Esophagus muscularis mucosa (tissue), 4 donors: ENCODE measurements around the gene TK2. TPM values are rescaled to one million over a fixed set of nuclear protein-coding genes. Genes with fewer than 3 reads are reported as not detected.

Source experiments
- DNase-seq: peaks from one replicate; pipeline ENCODE4 v3.0.0-alpha.2; 2017; ENCODE audit errors: extremely low spot score
- H3K27ac ChIP-seq, 4 donors: fragments of 200-600 bp; sonication (generic); replicated peaks in 1 of 4; 1 replicate in 3 of 4; 2 replicates in 1 of 4; pipeline ENCODE4 v1.5.1; 2016 to 2019; ENCODE audit warnings: mild to moderate bottlenecking in 1 of 4
- H3K27me3 ChIP-seq, 4 donors: fragments of 200-600 bp; sonication (generic); one replicate each; pipeline versions ENCODE4 v1.5.1 to v1.6.0; 2016 to 2019
- H3K36me3 ChIP-seq, 4 donors: fragments of 200-600 bp; sonication (generic); one replicate each; pipeline ENCODE4 v1.5.1; 2016 to 2019
- H3K4me1 ChIP-seq, 4 donors: fragments of 200-600 bp; sonication (generic); one replicate each; pipeline ENCODE4 v1.5.1; 2016 to 2019
- H3K4me3 ChIP-seq, 4 donors: fragments of 200-600 bp; sonication (generic); 1 replicate in 2 of 4; 2 replicates in 2 of 4; pipeline ENCODE4 v1.5.1; 2016 to 2019; ENCODE audit warnings: mild to moderate bottlenecking in 4 of 4, moderate library complexity in 1 of 4
- H3K9me3 ChIP-seq, 4 donors: fragments of 200-600 bp; sonication (generic); 1 replicate in 3 of 4; 2 replicates in 1 of 4; pipeline ENCODE4 v1.5.1; 2016 to 2019
- CTCF ChIP-seq, 3 experiments: fragments of 200-600 bp in 2 of 3; fragments of 450-650 bp in 1 of 3; sonication (generic) in 2 of 3; IDR thresholded peaks; one replicate each; pipeline ENCODE4 v1.5.1; 2017 to 2019; ENCODE audit warnings: antibody characterized with exemption in 3 of 3, mild to moderate bottlenecking in 2 of 3, moderate library complexity in 1 of 3
- EP300 ChIP-seq: sonication (generic); formaldehyde crosslinking; IDR thresholded peaks from one replicate; pipeline ENCODE4 v1.6.1; 2017; ENCODE audit warnings: antibody characterized with exemption
- POLR2A ChIP-seq: fragments of 450-650 bp; IDR thresholded peaks from one replicate; pipeline ENCODE4 v1.6.1; 2017; ENCODE audit warnings: antibody characterized with exemption, moderate library complexity, mild to moderate bottlenecking, low read depth
- POLR2AphosphoS5 ChIP-seq, 2 donors: sonication (generic); formaldehyde crosslinking; IDR thresholded peaks; one replicate each; pipeline ENCODE4 v1.6.1; 2017; ENCODE audit warnings: antibody characterized with exemption in 2 of 2
- WGBS: methylation state at CpG from one replicate; pipeline ENCODE4 v1.1.5; 2018; 5-methylcytosine and 5-hydroxymethylcytosine counted together
- intact Hi-C: fragments of 100-400 bp; cut with DNase I; formaldehyde crosslinking; loops from one replicate; pipeline ENCODE4 v1.15.1; 2023
- total RNA-seq, 4 donors: library from RNA; depleted of rRNA; stranded (reverse); fragments of >200 nt; gene quantifications; one replicate each; pipeline versions ENCODE4 v1.1.0 to v1.2.1, GENCODE V29; 2016

Gene TK2
- total RNA-seq, 4 donors from 2014 or later: 26.3 to 35.2 (median 30.0) TPM

DNA sequence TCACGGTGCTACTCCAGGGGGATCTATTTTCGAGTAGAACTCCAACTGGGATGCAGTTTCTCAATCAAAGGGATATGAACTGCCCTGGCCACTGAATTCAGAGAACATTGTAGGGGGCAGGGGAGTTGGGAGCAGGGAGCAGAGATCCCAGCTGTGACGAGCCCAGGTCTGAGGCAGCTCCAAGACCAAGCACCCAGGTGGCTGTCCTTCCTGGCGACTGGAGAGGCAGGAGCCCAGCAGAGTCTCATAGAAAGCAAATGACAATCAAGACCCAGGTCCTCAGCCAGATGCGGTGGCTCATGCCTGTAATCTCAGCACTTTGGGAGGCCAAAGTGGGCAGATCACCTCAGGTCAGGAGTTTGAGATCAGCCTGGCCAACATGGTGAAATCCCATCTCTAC is 60.1 kb downstream of the TK2 start:
- Histone ChIP-seq H3K4me1 (peaks cover 12 to 22% (median 19%) of the 10 kb centered on the region in 4 donors), H3K4me3 (no peak overlapping the region), H3K27ac (no peak overlapping the region), H3K27me3 (no peaks in the 10 kb centered on the region), H3K36me3 (peaks cover 0 to 18% (median 0%) of the 10 kb centered on the region in 4 donors), H3K9me3 (no peaks in the 10 kb centered on the region)
- 75% methylated on average over 5 of the region's 5 CpGs for WGBS
- TF ChIP-seq EP300: no peak
- TF ChIP-seq POLR2AphosphoS5 (IDR thresholded peaks at IDR 0.05): no peak
- intact Hi-C loops: loop anchor here (5.0 kb wide), 1 partner anchor 117 kb away; no protein-coding TSS in a partner anchor
- DNase-seq: no peak

GRCh38 chr16:66489385-66489784 is 60.5 kb downstream of the TK2 start:
- intact Hi-C loops: loop anchor here (5.0 kb wide), 1 partner anchor 118 kb away; no protein-coding TSS in a partner anchor
- peaks cover 0 to 18% (median 0%) of the 10 kb centered on the region in 4 donors for H3K36me3 ChIP-seq
- H3K9me3 ChIP-seq: no peaks in the 10 kb centered on the region
- WGBS: 76% methylated on average over 2 of the region's 2 CpGs
- H3K27ac ChIP-seq: no peak overlapping the region
- H3K4me3 ChIP-seq: no peak overlapping the region
- peaks cover 12 to 22% (median 19%) of the 10 kb centered on the region in 4 donors for H3K4me1 ChIP-seq
- DNase-seq: no peak
- H3K27me3 ChIP-seq: no peaks in the 10 kb centered on the region
- TF ChIP-seq EP300 (no peak), CTCF (IDR thresholded peaks at IDR 0.05) (no peak), POLR2AphosphoS5 (IDR thresholded peaks at IDR 0.05) (no peak), POLR2A (no peak)

DNA sequence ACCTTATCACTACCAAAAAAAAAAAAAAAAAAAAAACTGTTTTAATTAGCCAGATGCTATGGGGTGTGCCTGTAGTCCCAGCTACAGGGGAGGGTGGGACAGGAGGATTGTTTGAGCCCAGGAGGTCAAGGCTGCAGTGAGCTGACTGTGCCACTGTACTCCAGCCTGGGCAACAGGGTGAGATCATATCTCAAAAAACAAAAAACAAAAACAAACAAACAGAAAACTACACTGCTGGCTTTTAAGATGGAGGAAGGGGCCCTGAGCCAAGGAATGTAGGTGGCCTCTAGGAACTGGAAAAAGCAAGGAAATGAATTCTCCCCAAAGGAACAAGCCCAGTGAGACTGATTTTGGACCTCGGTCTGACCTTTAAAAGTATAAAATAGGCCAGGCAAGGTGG is 61.4 kb downstream of the TK2 start:
- Histone ChIP-seq H3K27ac (no peak overlapping the region), H3K36me3 (peaks cover 0 to 13% (median 0%) of the 10 kb centered on the region in 4 donors), H3K27me3 (no peaks in the 10 kb centered on the region), H3K4me3 (no peak overlapping the region), H3K9me3 (no peaks in the 10 kb centered on the region), H3K4me1 (peaks cover 12 to 22% (median 20%) of the 10 kb centered on the region in 4 donors)
- DNase-seq: no peak
- WGBS: 95% methylated on average over 1 of the region's 1 CpG
- intact Hi-C loops: loop anchor here (5.0 kb wide), 1 partner anchor 119 kb away; no protein-coding TSS in a partner anchor
- no peak for TF ChIP-seq EP300
- TF ChIP-seq POLR2A: no peak
- TF ChIP-seq POLR2AphosphoS5 (IDR thresholded peaks at IDR 0.05): no peak
- no peak for TF ChIP-seq CTCF (IDR thresholded peaks at IDR 0.05)

DNA sequence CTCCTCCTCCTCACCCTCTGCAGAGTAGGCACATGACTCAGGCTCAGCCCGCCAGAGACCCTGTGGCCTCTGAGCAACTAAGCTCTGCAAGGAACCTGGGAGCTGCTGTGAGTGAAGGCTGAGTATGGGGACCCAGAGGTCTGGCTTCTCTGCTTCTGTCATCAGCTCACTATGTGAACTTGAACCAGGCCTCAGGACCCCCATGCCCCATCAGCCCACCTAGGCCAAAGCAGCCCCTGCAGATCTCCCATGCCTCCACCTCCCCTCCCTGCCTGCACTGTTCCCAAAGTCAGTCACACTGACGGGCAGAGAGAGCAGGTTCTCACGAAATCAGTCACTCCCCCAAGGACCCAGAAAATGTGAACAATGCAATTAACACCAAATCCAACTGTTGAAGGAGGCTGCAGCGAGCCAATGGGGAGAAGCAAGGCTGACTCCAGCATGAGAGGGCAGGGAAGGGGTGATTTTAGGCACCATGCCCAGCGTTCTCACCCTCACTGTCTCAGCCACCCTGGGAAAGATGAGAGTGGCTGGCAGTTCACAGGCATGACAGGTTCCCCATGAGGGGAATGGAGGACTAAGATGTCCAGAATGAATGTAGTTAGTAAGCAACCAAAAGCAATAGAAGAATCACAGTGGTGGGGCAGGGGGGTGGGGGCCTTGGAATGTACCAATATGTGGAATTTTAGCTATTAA is 62.2 kb downstream of the TK2 start:
- DNase-seq: no peak
- WGBS: 67% methylated on average over 5 of the region's 5 CpGs
- TF ChIP-seq POLR2AphosphoS5 (IDR thresholded peaks at IDR 0.05) (no peak), POLR2A (no peak), CTCF (IDR thresholded peaks at IDR 0.05) (no peak), EP300 (no peak)
- intact Hi-C loops: loop anchor here (5.0 kb wide), 1 partner anchor 120 kb away; no protein-coding TSS in a partner anchor
- no peaks in the 10 kb centered on the region for H3K9me3 ChIP-seq
- H3K27me3 ChIP-seq: no peaks in the 10 kb centered on the region
- peak overlapping the region; percentile 52 to 57 (median 54) for H3K27ac ChIP-seq
- peaks cover 0 to 8% (median 0%) of the 10 kb centered on the region in 4 donors for H3K36me3 ChIP-seq
- H3K4me1 ChIP-seq: peaks cover 12 to 22% (median 21%) of the 10 kb centered on the region in 4 donors
- no peak overlapping the region for H3K4me3 ChIP-seq

- Histone ChIP-seq H3K27ac (peak overlapping the region; percentile 52 to 57 (median 54)), H3K4me3 (no peak overlapping the region), H3K9me3 (no peaks in the 10 kb centered on the region), H3K4me1 (peaks cover 12 to 22% (median 21%) of the 10 kb centered on the region in 4 donors), H3K36me3 (peaks cover 0 to 7% (median 0%) of the 10 kb centered on the region in 4 donors), H3K27me3 (no peaks in the 10 kb centered on the region)
- intact Hi-C loops: loop anchor here (5.0 kb wide), 1 partner anchor 120 kb away; no protein-coding TSS in a partner anchor
- no peak for TF ChIP-seq EP300
- no peak for DNase-seq
- WGBS: 59% methylated on average over 3 of the region's 3 CpGs
Measured at GRCh38 chr16:66486773-66487579, 62.9 kb downstream of the TK2 start.
